Neuronal stem cell (in vitro differentiated cells): ENCODE measurements around the gene CACNA1A.

ENCODE experiments used
- DNase-seq: peaks from one replicate; pipeline ENCODE4 v3.0.0-alpha.2; 2013; ENCODE audit warnings: low spot score
- H2AFZ ChIP-seq: one replicate; pipeline ENCODE4 v1.6.1; 2013; ENCODE audit warnings: mild to moderate bottlenecking, low read length, inconsistent platforms
- H2AK5ac ChIP-seq: 2 replicates; pipeline ENCODE4 v1.6.1; 2013; ENCODE audit warnings: low read depth, mild to moderate bottlenecking, inconsistent platforms, low read length, moderate library complexity, mixed read lengths
- H2BK120ac ChIP-seq: 2 replicates; pipeline ENCODE4 v1.6.1; 2013; ENCODE audit warnings: low read depth, mild to moderate bottlenecking, inconsistent platforms, low read length, moderate library complexity, mixed read lengths
- H2BK12ac ChIP-seq: one replicate; pipeline ENCODE4 v1.6.1; 2013; ENCODE audit warnings: low read length, inconsistent platforms
- H2BK15ac ChIP-seq: 2 replicates; pipeline ENCODE4 v1.6.1; 2013; ENCODE audit warnings: mild to moderate bottlenecking, low read length, inconsistent platforms, mixed read lengths
- H2BK5ac ChIP-seq: one replicate; pipeline ENCODE4 v1.6.1; 2013; ENCODE audit warnings: inconsistent platforms, mild to moderate bottlenecking, low read length, moderate library complexity
- H3K14ac ChIP-seq: one replicate; pipeline ENCODE4 v1.6.1; 2013; ENCODE audit warnings: low read length, inconsistent platforms
- H3K18ac ChIP-seq: 2 replicates; pipeline ENCODE4 v1.6.1; 2013; ENCODE audit warnings: low read length, inconsistent platforms
- H3K23ac ChIP-seq: 2 replicates; pipeline ENCODE4 v1.6.1; 2013; ENCODE audit warnings: low read depth, mild to moderate bottlenecking, mixed read lengths, low read length, inconsistent platforms; ENCODE audit not compliant: poor library complexity
- H3K27ac ChIP-seq: replicated peaks from 3 replicates; pipeline ENCODE4 v1.5.1; 2013; ENCODE audit warnings: low read length, inconsistent platforms
- H3K27me3 ChIP-seq, 3 experiments: 2 replicates each; pipeline ENCODE4 v1.6.1; 2013; ENCODE audit warnings: low read length in 3 of 3, mild to moderate bottlenecking in 2 of 3, inconsistent platforms in 1 of 3, low read depth in 1 of 3, mixed read lengths in 1 of 3, moderate library complexity in 1 of 3; ENCODE audit not compliant: control insufficient read depth in 3 of 3, insufficient read depth in 3 of 3
- H3K36me3 ChIP-seq, 2 donors: replicated peaks in 1 of 2; 2 replicates each; pipeline ENCODE4 v1.6.1; 2013; ENCODE audit warnings: low read length in 2 of 2; ENCODE audit not compliant: control insufficient read depth in 2 of 2, insufficient read depth in 2 of 2
- H3K4ac ChIP-seq: 2 replicates; pipeline ENCODE4 v1.6.1; 2013; ENCODE audit warnings: inconsistent platforms, mild to moderate bottlenecking, low read length, moderate library complexity
- H3K4me1 ChIP-seq, 2 donors: 1 replicate in 1 of 2; 2 replicates in 1 of 2; pipeline ENCODE4 v1.6.1; 2013; ENCODE audit warnings: low read length in 2 of 2, low read depth in 1 of 2; ENCODE audit not compliant: control insufficient read depth in 2 of 2, insufficient read depth in 1 of 2
- H3K4me2 ChIP-seq: one replicate; pipeline ENCODE4 v1.6.1; 2013; ENCODE audit warnings: mild to moderate bottlenecking, low read length, inconsistent platforms; ENCODE audit not compliant: insufficient read depth, poor library complexity, severe bottlenecking
- H3K4me3 ChIP-seq, 2 donors: 2 replicates each; pipeline ENCODE4 v1.5.1; 2013; ENCODE audit warnings: low read length in 2 of 2, mild to moderate bottlenecking in 2 of 2, inconsistent platforms in 1 of 2, moderate library complexity in 1 of 2
- H3K79me1 ChIP-seq: one replicate; pipeline ENCODE4 v1.6.1; 2013; ENCODE audit warnings: low read depth, mild to moderate bottlenecking, inconsistent platforms, low read length, moderate library complexity
- H3K9ac ChIP-seq: one replicate; pipeline ENCODE4 v1.6.1; 2013; ENCODE audit warnings: mild to moderate bottlenecking, low read depth, low read length, inconsistent platforms; ENCODE audit not compliant: poor library complexity
- H3K9me3 ChIP-seq, 2 donors: replicated peaks in 1 of 2; 2 replicates each; pipeline versions ENCODE3 to v1.6.1; 2013; ENCODE audit warnings: low read length in 2 of 2, mild to moderate bottlenecking in 2 of 2, inconsistent platforms in 1 of 2, low read depth in 1 of 2, mixed read lengths in 1 of 2, moderate library complexity in 1 of 2; ENCODE audit not compliant: control insufficient read depth in 2 of 2, insufficient read depth in 1 of 2
- H4K8ac ChIP-seq: one replicate; pipeline ENCODE4 v1.6.1; 2013; ENCODE audit warnings: low read depth, mild to moderate bottlenecking, inconsistent platforms, low read length, moderate library complexity
- H4K91ac ChIP-seq: one replicate; pipeline ENCODE4 v1.6.1; 2013; ENCODE audit warnings: low read length, low read depth, mild to moderate bottlenecking, inconsistent platforms; ENCODE audit not compliant: poor library complexity
- WGBS, 2 donors: extraction: QIAGEN DNeasy Blood & Tissue Kit; methylation state at CpG; one replicate each; pipeline ENCODE4 v1.1.7; 2013; ENCODE audit warnings: missing lambda C conversion rate in 2 of 2, mixed read lengths in 1 of 2; ENCODE audit not compliant: insufficient read length in 2 of 2, insufficient replicate concordance in 1 of 2; ENCODE audit errors: extremely low coverage in 2 of 2; 5-methylcytosine and 5-hydroxymethylcytosine counted together

CACNA1A gene

DNA sequence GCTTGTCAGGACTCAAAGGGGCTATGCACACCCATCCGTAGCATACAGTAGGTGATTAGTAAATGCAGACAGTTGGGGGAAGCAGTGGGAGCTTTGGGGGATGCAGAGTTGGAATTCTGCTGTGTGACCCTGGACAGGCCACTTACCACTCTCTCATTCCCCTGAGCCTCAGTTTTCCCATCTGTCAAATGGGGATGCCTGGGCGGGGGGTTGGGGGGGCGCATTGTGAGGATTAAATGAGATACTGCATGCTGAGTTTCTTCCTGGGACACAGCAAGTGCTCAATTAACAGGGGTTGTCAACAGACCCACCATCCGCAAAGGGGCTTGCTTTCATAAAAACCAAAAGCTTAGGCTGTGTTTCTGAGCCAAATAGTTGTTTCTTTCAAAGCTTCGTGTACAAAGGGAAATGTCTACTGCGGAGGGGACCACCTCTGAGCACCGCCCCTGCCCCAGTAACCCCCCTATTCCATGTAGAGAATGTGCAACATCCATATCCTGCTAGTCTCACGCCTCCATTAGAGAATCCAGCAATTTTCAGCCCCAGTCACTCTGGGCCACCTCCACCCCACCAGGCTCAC is 223.7 kb downstream of the CACNA1A start:
- peaks cover 0 to 22% of the 10 kb centered on the region in 2 donors for H3K36me3 ChIP-seq
- no peaks in the 10 kb centered on the region for H3K27me3 ChIP-seq
- WGBS, 2 donors: no CpG with 5 or more reads among the region's 8 CpGs
- H2BK120ac ChIP-seq: no peak overlapping the region
- peak overlapping the region; percentile 35 for H3K18ac ChIP-seq
- H2AFZ ChIP-seq: no peak overlapping the region
- peak overlapping the region; percentile 28 for H2AK5ac ChIP-seq
- no peak overlapping the region for H2BK12ac ChIP-seq
- H4K8ac ChIP-seq: no peak overlapping the region
- H3K79me1 ChIP-seq: no peaks in the 10 kb centered on the region
- H3K4me3 ChIP-seq: no peak overlapping the region
- no peak overlapping the region for H3K23ac ChIP-seq
- no peak overlapping the region for H3K4me2 ChIP-seq
- DNase-seq: no peak
- H3K9me3 ChIP-seq: no peaks in the 10 kb centered on the region
- H3K9ac ChIP-seq: no peak overlapping the region
- no peak overlapping the region for H2BK15ac ChIP-seq
- peaks cover 0 to 5% of the 10 kb centered on the region in 2 donors for H3K4me1 ChIP-seq
- H4K91ac ChIP-seq: no peak overlapping the region
- no peak overlapping the region for H3K14ac ChIP-seq
- no peak overlapping the region for H3K4ac ChIP-seq
- H3K27ac ChIP-seq: no peak overlapping the region
- H2BK5ac ChIP-seq: no peak overlapping the region

DNA sequence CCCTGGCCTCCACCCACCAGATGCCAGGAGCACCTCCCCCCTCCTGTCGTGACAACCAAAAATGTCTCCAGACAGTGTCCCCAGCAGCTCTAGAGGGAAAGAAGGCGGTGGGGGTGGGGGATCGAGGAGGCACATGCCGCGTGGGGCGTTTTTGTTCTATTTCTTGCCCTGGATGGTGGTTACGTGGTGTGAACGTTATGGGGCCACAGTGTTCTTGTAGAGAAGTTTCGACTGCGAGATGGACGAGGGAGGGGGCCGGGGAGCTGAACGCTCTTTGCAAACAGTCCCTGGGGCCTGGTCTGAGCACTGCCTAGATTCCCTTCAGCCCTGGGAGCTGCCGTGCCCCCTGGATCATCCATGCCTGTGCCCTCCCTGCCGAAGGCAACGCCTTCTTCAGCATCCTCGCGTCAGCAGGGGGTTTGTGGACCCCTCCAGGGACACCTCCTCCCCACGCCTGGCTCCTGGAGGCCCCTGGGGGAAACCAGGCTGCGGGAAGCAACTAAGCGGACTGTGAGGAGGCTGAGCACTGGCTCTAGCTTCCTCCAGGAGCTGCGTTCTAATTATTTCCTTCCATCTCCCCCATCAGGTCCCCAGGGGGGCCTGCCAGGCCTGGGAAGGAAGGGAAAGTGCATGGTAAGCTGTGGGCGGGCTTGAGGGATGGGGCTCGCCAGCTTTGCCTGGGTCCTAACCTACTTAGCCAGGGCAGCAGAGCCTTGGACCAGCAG is 224.6 kb downstream of the CACNA1A start:
- Histone ChIP-seq H3K4me1 (peaks cover 0 to 5% of the 10 kb centered on the region in 2 donors), H3K4ac (peak overlapping the region; percentile 3), H3K9me3 (peaks cover 0 to 2% of the 10 kb centered on the region in 2 donors), H3K27ac (no peak overlapping the region), H4K91ac (no peak overlapping the region), H2BK120ac (no peak overlapping the region), H2BK5ac (peak overlapping the region; percentile 87), H2AFZ (peak overlapping the region; percentile 68), H3K4me2 (no peak overlapping the region), H3K27me3 (no peaks in the 10 kb centered on the region), H3K4me3 (no peak overlapping the region), H3K36me3 (peaks cover 0 to 25% of the 10 kb centered on the region in 2 donors), H4K8ac (peak overlapping the region; percentile 48), H3K14ac (no peak overlapping the region), H3K23ac (peak overlapping the region; percentile 55), H3K79me1 (no peaks in the 10 kb centered on the region), H2AK5ac (peak overlapping the region; percentile 81), H3K9ac (no peak overlapping the region), H2BK12ac (peak overlapping the region; percentile 90), H3K18ac (peak overlapping the region; percentile 92), H2BK15ac (peak overlapping the region; percentile 49)
- no CpG with 5 or more reads among the region's 24 CpGs for WGBS, 2 donors
- no peak for DNase-seq

DNA sequence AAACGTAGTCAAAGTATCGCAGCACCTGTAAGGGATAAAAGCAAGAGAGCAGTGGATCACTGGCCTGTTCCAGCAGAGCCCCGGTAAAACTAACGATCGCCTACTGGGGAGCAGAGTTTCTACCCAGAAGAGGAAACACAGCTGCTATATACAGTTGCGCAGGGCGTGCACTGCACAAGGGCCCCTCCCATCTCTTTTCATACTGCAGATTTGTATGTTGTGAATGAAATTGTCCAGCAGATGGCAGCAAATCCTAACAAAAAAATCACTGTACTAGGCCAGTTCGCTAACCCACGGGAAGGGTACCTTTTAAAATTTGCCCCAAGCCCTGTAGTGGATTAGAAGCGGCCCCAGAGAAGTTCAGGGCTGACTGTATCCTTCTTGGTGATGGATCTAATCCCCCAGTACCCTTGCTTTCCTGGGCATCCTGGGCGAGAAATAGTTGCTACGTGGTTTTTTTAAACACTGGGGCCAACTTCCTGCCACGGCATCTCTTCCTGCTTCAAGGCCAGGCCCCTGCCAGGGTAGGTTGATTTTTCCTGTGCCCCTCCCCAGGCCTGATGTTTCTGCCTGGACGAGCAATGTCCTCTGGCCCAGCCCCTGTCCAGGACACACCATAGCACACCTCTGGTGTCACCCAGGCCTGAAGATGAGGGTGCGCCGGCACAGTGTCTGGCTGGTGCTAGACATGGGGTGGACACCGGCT is 229.0 kb downstream of the CACNA1A start:
- H3K4me2 ChIP-seq: no peak overlapping the region
- no peak overlapping the region for H2BK15ac ChIP-seq
- no peaks in the 10 kb centered on the region for H3K27me3 ChIP-seq
- no peak overlapping the region for H3K18ac ChIP-seq
- H3K9ac ChIP-seq: no peak overlapping the region
- peaks cover 0 to 6% of the 10 kb centered on the region in 2 donors for H3K9me3 ChIP-seq
- H3K14ac ChIP-seq: peak overlapping the region; percentile 38
- no peak overlapping the region for H3K23ac ChIP-seq
- H3K36me3 ChIP-seq: peaks cover 0 to 10% of the 10 kb centered on the region in 2 donors
- no peaks in the 10 kb centered on the region for H3K79me1 ChIP-seq
- H2AK5ac ChIP-seq: no peak overlapping the region
- no peak overlapping the region for H2BK12ac ChIP-seq
- no peak overlapping the region for H4K8ac ChIP-seq
- H3K27ac ChIP-seq: no peak overlapping the region
- H3K4me1 ChIP-seq: peaks cover 0 to 5% of the 10 kb centered on the region in 2 donors
- H3K4ac ChIP-seq: no peak overlapping the region
- peak; percentile 71 for DNase-seq
- no peak overlapping the region for H4K91ac ChIP-seq
- no peak overlapping the region for H3K4me3 ChIP-seq
- no peak overlapping the region for H2BK120ac ChIP-seq
- peak overlapping the region; percentile 36 for H2AFZ ChIP-seq
- no peak overlapping the region for H2BK5ac ChIP-seq
- no CpG with 5 or more reads among the region's 17 CpGs for WGBS, 2 donors
